DOHH2 (cell line): Measurements from ENCODE around the gene GTF3C2.
"Not testable (repeated sequence)": the region's sequence is repeated elsewhere in the genome, so short reads cannot be mapped to it uniquely, and the experiment has no call there.

Source experiments
- H3F3A ChIP-seq: fragments of 200-600 bp; sonication (generic), shearing (Covaris generic); 2 replicates; pipeline ENCODE4 v1.6.0; 2016; ENCODE audit warnings: antibody characterized with exemption, mild to moderate bottlenecking; ENCODE audit not compliant: control insufficient read depth, insufficient read depth
- H3K27ac ChIP-seq: fragments of 200-600 bp; sonication (generic); 2 replicates; pipeline ENCODE4 v1.5.1; 2014; ENCODE audit warnings: low read depth, mild to moderate bottlenecking, low read length, moderate library complexity
- H3K27me3 ChIP-seq: fragments of 200-600 bp; sonication (generic); 2 replicates; pipeline ENCODE4 v1.6.1; 2014; ENCODE audit warnings: mild to moderate bottlenecking, low read length, mixed read lengths; ENCODE audit not compliant: control insufficient read depth
- H3K36me3 ChIP-seq: fragments of 200-600 bp; sonication (generic); 2 replicates; pipeline ENCODE4 v1.6.1; 2014; ENCODE audit warnings: mild to moderate bottlenecking, low read length, moderate library complexity, mixed read lengths; ENCODE audit not compliant: control insufficient read depth
- H3K4me1 ChIP-seq: fragments of 200-600 bp; sonication (generic); 2 replicates; pipeline ENCODE4 v1.6.1; 2014; ENCODE audit warnings: mild to moderate bottlenecking, low read length, mixed read lengths; ENCODE audit not compliant: control insufficient read depth
- H3K4me2 ChIP-seq: fragments of 200-600 bp; sonication (generic); 2 replicates; pipeline ENCODE4 v1.6.0; 2014; ENCODE audit warnings: mild to moderate bottlenecking, low read length, moderate library complexity
- H3K4me3 ChIP-seq: fragments of 200-600 bp; sonication (generic); 2 replicates; pipeline ENCODE4 v1.5.1; 2014; ENCODE audit warnings: mild to moderate bottlenecking, low read length, mixed read lengths
- H3K79me2 ChIP-seq: fragments of 200-600 bp; sonication (generic); 2 replicates; pipeline ENCODE4 v1.6.1; 2014; ENCODE audit warnings: mild to moderate bottlenecking, low read length, mixed read lengths; ENCODE audit not compliant: control insufficient read depth
- H3K9me2 ChIP-seq: fragments of 200-600 bp; sonication (generic); replicated peaks from 2 replicates; pipeline ENCODE4 v1.6.1; 2014; ENCODE audit warnings: mild to moderate bottlenecking, low read length, mixed read lengths; ENCODE audit not compliant: control insufficient read depth
- H3K9me3 ChIP-seq: fragments of 200-600 bp; sonication (generic); 2 replicates; pipeline ENCODE4 v1.6.1; 2014; ENCODE audit warnings: antibody characterized with exemption, low read length, mixed read lengths; ENCODE audit not compliant: control insufficient read depth, insufficient read depth
- H4K20me1 ChIP-seq: fragments of 200-600 bp; sonication (generic); 2 replicates; pipeline ENCODE4 v1.6.0; 2014; ENCODE audit warnings: low read depth, mild to moderate bottlenecking, antibody characterized with exemption, low read length, moderate library complexity; ENCODE audit not compliant: control insufficient read depth, insufficient read depth
- EZH2phosphoT487 ChIP-seq: fragments of 200-600 bp; sonication (generic); IDR thresholded peaks from 2 replicates; pipeline ENCODE4 v1.6.1; 2017; ENCODE audit warnings: borderline replicate concordance, mild to moderate bottlenecking, antibody characterized with exemption, low read length, moderate library complexity, mixed read lengths
- TF ChIP-seq, protein P1 (sequence below): fragments of 200-600 bp; sonication (generic); IDR thresholded peaks from one replicate; pipeline ENCODE4 v1.5.1; 2014; ENCODE audit warnings: antibody characterized with exemption, mild to moderate bottlenecking, low read depth, low read length; ENCODE audit not compliant: poor library complexity, severe bottlenecking

Gene GTF3C2

DNA sequence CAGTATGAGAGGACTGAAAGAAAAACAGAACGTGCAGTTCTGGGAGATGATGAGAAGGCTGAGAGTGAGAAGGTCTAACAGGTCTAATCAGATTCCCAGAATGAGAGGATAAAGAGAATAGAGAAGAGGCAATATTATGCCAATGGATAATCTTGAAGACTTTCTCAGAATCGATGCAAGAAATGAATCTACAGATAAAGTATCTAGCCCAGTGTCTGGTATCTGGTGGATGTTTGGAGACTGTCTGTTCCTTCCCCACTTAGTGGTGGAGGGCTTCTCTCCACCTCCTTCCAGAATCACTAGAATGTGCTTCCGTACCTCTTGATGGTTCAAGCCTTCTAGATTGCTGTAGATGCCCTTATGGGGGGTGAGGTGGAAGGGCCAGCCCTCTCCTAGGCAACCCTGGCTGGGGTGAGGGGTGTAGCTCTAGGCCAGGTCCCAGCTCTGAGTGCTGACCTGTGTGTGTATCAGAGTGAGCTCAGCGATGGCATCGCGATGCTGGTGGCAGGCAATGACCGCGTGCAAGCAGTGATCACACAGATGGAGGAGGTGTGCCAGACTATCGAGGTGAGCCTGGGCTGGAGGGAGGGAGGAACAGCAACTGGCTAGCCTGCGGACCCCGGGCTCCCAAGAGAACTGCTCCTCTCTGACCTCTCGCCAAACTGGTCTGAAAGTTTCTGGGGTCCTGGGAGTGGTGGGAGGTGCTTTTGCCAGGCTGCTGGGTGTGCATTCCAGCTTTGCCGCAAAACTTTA, 51.9 kb downstream of the GTF3C2 start:
- Histone ChIP-seq H3K27me3 (no peaks in the 10 kb centered on the region), H3K27ac (no peak overlapping the region), H3K9me3 (no peaks in the 10 kb centered on the region), H3K9me2 (no peaks in the 10 kb centered on the region), H4K20me1 (no peaks in the 10 kb centered on the region), H3K79me2 (no peaks in the 10 kb centered on the region), H3F3A (peaks cover 2% of the 10 kb centered on the region; the same call in 1 of the 2 replicates), H3K36me3 (peaks cover 3% of the 10 kb centered on the region; the same call in 1 of the 2 replicates), H3K4me3 (no peak overlapping the region), H3K4me2 (no peak overlapping the region), H3K4me1 (peaks cover 20% of the 10 kb centered on the region)
- TF ChIP-seq, protein P1, sequence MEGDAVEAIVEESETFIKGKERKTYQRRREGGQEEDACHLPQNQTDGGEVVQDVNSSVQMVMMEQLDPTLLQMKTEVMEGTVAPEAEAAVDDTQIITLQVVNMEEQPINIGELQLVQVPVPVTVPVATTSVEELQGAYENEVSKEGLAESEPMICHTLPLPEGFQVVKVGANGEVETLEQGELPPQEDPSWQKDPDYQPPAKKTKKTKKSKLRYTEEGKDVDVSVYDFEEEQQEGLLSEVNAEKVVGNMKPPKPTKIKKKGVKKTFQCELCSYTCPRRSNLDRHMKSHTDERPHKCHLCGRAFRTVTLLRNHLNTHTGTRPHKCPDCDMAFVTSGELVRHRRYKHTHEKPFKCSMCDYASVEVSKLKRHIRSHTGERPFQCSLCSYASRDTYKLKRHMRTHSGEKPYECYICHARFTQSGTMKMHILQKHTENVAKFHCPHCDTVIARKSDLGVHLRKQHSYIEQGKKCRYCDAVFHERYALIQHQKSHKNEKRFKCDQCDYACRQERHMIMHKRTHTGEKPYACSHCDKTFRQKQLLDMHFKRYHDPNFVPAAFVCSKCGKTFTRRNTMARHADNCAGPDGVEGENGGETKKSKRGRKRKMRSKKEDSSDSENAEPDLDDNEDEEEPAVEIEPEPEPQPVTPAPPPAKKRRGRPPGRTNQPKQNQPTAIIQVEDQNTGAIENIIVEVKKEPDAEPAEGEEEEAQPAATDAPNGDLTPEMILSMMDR: no peak
- no peak for TF ChIP-seq EZH2phosphoT487

DNA sequence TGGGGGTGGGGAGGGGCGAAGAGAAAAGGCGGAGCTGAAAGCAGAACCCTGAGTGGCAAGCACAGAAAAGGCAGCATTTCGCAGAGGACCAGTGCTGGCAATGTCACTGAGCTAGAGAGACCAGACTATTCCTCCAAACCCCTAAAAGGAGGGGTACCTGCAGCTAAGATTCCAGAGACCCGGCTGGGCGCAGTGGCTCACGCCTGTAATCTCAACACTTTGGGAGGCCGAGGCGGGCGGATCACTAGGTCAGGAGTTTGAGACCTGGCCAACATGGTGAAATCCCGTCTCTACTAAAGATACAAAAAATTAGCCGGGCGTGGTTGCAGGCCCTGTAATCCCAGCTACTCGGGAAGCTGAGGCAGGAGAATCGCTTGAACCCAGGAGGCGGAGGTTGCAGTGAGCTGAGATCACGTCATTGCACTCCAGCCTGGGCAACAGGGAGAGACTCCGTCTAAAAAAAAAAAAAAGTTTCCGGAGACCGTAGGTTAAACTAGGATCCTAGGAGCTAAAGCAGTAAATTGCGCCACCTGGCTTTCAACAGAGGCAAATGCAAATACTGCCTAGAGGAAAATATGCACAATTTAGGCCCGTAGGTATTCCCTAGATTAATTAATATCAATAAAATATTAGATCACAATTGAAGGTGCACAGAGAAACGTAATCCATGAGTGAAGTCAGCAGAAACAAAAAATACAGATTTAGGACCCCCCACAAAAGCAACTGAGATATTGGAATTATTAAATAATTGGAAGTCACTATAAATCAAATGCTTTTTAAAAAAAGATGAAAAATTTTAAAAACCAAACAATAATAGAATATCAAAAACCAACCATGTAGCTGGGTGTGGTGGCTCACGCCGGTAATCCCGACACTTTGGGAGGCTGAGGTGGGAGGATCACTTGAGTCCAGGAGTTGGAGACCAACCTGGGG, 53.2 kb downstream of the GTF3C2 start:
- H4K20me1 ChIP-seq: no peaks in the 10 kb centered on the region
- no peaks in the 10 kb centered on the region for H3K79me2 ChIP-seq
- no peaks in the 10 kb centered on the region for H3K9me3 ChIP-seq
- H3F3A ChIP-seq: peaks cover 2% of the 10 kb centered on the region; the same call in 1 of the 2 replicates
- no peaks in the 10 kb centered on the region for H3K27me3 ChIP-seq
- peak overlapping the region; percentile 54 for H3K4me3 ChIP-seq
- no peak for TF ChIP-seq EZH2phosphoT487
- TF ChIP-seq, protein P1: peak; percentile 78
- no peaks in the 10 kb centered on the region for H3K9me2 ChIP-seq
- no peak overlapping the region for H3K27ac ChIP-seq
- peak overlapping the region; percentile 60 for H3K4me2 ChIP-seq
- H3K36me3 ChIP-seq: no peaks in the 10 kb centered on the region
- H3K4me1 ChIP-seq: peaks cover 20% of the 10 kb centered on the region

DNA sequence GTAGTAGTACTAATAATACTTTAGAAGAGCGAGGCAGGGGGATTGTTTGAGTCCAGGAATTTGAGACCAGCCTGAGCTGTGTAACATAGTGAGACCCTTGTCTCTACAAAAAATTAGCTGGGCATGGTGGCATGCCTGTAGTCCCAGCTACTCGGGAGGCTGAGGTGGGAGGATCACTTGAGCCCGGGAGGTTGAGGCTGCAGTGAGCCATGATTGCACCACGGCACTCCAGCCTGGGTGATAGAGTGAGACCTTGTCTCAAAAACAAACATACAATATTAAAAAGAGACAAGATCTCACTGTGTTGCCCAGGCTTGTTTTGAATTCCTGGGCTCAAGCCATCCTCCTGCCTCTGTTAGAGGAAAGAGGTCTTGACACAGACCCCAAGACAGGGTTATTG, 56.0 kb downstream of the GTF3C2 start:
- H3F3A ChIP-seq, H4K20me1 ChIP-seq, H3K36me3 ChIP-seq: not testable (repeated sequence)

More for the DNA sequence above, 56.0 kb downstream of the GTF3C2 start:
- not testable (repeated sequence) for H3K27me3 ChIP-seq, H3K4me3 ChIP-seq, H3K27ac ChIP-seq, H3K9me2 ChIP-seq, H3K4me2 ChIP-seq, H3K9me3 ChIP-seq, H3K79me2 ChIP-seq
- peaks cover 19% of the 10 kb centered on the region for H3K4me1 ChIP-seq
